IPS DF 6.9 (cell line): ENCODE data around the gene DOLPP1.

ENCODE experiments used
- DNase-seq: peaks from one replicate; pipeline ENCODE4 v3.0.0-alpha.2; 2013; ENCODE audit warnings: low read depth, low spot score
- H3K27ac ChIP-seq: one replicate; pipeline ENCODE4 v1.5.1; 2013; ENCODE audit warnings: low read length, control low read depth
- H3K27me3 ChIP-seq: 2 replicates; pipeline ENCODE4 v1.6.1; 2013; ENCODE audit warnings: mild to moderate bottlenecking, low read length; ENCODE audit not compliant: control insufficient read depth, insufficient read depth
- H3K36me3 ChIP-seq: 2 replicates; pipeline ENCODE4 v1.6.1; 2013; ENCODE audit warnings: low read length; ENCODE audit not compliant: control insufficient read depth, insufficient read depth
- H3K4me1 ChIP-seq: 2 replicates; pipeline ENCODE4 v1.6.1; 2013; ENCODE audit warnings: low read length; ENCODE audit not compliant: control insufficient read depth, insufficient read depth
- H3K4me3 ChIP-seq: 2 replicates; pipeline ENCODE4 v1.5.1; 2013; ENCODE audit warnings: mild to moderate bottlenecking, low read length
- H3K9me3 ChIP-seq: 2 replicates; pipeline ENCODE4 v1.6.1; 2013; ENCODE audit warnings: low read length, inconsistent platforms; ENCODE audit not compliant: control insufficient read depth, insufficient read depth
- WGBS: extraction: QIAGEN DNeasy Blood & Tissue Kit; methylation state at CpG from one replicate; pipeline ENCODE4 v1.1.7; 2013; ENCODE audit warnings: mixed read lengths, missing lambda C conversion rate; ENCODE audit not compliant: insufficient read length, insufficient coverage; 5-methylcytosine and 5-hydroxymethylcytosine counted together

Gene DOLPP1

DNA sequence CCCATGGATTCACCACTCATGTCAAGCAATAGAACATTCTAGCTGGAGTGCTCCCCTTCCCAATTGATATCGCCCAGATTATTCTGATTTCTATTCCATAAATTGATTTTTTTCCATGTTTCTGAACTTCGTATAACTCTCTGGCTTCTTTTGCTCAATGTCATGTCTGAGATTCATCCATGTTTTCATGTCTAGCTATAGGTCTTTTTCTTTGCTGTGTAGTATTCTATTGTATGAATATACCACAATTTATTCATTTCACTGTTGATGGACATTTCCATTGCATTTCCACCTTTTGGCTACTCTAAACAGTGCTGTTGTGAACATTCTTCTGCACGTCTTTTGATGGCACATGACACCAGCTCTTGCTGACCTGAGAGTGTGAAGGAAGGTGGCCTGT, 49.9 kb downstream of the DOLPP1 start:
- peaks cover 3% of the 10 kb centered on the region; the same call in 1 of the 2 replicates for H3K4me1 ChIP-seq
- no CpG with 5 or more reads among the region's 3 CpGs for WGBS
- no peak overlapping the region for H3K27ac ChIP-seq
- no peaks in the 10 kb centered on the region for H3K27me3 ChIP-seq
- no peak for DNase-seq
- no peak overlapping the region for H3K4me3 ChIP-seq
- peaks cover 2% of the 10 kb centered on the region; the same call in 1 of the 2 replicates for H3K36me3 ChIP-seq
- H3K9me3 ChIP-seq: no peaks in the 10 kb centered on the region

- H3K36me3 ChIP-seq: peaks cover 5% of the 10 kb centered on the region
- no CpG with 5 or more reads among the region's 13 CpGs for WGBS
- no peak for DNase-seq
- no peak overlapping the region for H3K27ac ChIP-seq
- no peaks in the 10 kb centered on the region for H3K9me3 ChIP-seq
- peaks cover 3% of the 10 kb centered on the region; the same call in 1 of the 2 replicates for H3K4me1 ChIP-seq
- no peak overlapping the region for H3K4me3 ChIP-seq
- no peaks in the 10 kb centered on the region for H3K27me3 ChIP-seq
These were observed 50.6 kb downstream of the DOLPP1 start for GRCh38 chr9:129131300-129132145.

DNA sequence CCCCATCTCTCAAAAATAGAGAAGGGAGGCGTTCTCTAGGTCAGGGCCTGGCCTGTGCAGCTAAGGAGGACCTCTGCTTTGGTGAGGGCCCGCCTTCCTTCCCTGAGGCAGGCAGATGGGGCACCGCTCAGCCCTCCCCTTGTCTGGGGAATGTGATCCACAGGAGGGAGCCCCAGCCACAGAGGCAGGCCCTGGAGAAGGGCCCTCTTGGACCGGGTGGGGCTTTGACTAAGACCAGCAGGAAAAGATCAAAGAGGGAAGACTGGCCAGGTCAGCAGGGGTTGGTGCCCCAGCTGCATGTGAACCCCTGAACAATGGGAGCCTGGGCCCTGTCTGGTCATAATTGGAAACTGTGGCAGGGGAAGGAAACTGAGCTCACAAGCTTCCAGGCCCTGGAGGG, 52.2 kb downstream of the DOLPP1 start:
- Histone ChIP-seq H3K27ac (no peak overlapping the region), H3K9me3 (no peaks in the 10 kb centered on the region), H3K36me3 (peaks cover 18% of the 10 kb centered on the region), H3K4me1 (no peaks in the 10 kb centered on the region), H3K27me3 (no peaks in the 10 kb centered on the region), H3K4me3 (no peak overlapping the region)
- DNase-seq: no peak
- WGBS: no CpG with 5 or more reads among the region's 4 CpGs

- H3K27ac ChIP-seq: no peak overlapping the region
- H3K4me3 ChIP-seq: no peak overlapping the region
- peaks cover 19% of the 10 kb centered on the region for H3K36me3 ChIP-seq
- no peaks in the 10 kb centered on the region for H3K9me3 ChIP-seq
- DNase-seq: no peak
- H3K27me3 ChIP-seq: no peaks in the 10 kb centered on the region
- H3K4me1 ChIP-seq: peaks cover 2% of the 10 kb centered on the region
- WGBS: no CpG with 5 or more reads among the region's 6 CpGs
These were observed 54.6 kb downstream of the DOLPP1 start for GRCh38 chr9:129135476-129135875.

- Histone ChIP-seq H3K36me3 (peaks cover 21% of the 10 kb centered on the region), H3K4me1 (peaks cover 9% of the 10 kb centered on the region), H3K27ac (no peak overlapping the region), H3K4me3 (no peak overlapping the region), H3K27me3 (no peaks in the 10 kb centered on the region), H3K9me3 (no peaks in the 10 kb centered on the region)
- no CpG with 5 or more reads among the region's 16 CpGs for WGBS
- no peak for DNase-seq
These were observed 55.6 kb downstream of the DOLPP1 start for GRCh38 chr9:129136446-129137035.

- H3K36me3 ChIP-seq: peaks cover 22% of the 10 kb centered on the region
- H3K4me1 ChIP-seq: peaks cover 14% of the 10 kb centered on the region
- no peak overlapping the region for H3K27ac ChIP-seq
- H3K4me3 ChIP-seq: no peak overlapping the region
- H3K9me3 ChIP-seq: no peaks in the 10 kb centered on the region
- DNase-seq: no peak
- H3K27me3 ChIP-seq: no peaks in the 10 kb centered on the region
- no CpG with 5 or more reads among the region's 19 CpGs for WGBS
These were observed 56.6 kb downstream of the DOLPP1 start for GRCh38 chr9:129137292-129138143.

GRCh38 chr9:129138144-129138462, 57.2 kb downstream of the DOLPP1 start:
- no peaks in the 10 kb centered on the region for H3K27me3 ChIP-seq
- no peak for DNase-seq
- no peak overlapping the region for H3K4me3 ChIP-seq
- no CpG with 5 or more reads among the region's 9 CpGs for WGBS
- no peaks in the 10 kb centered on the region for H3K9me3 ChIP-seq
- H3K4me1 ChIP-seq: peaks cover 15% of the 10 kb centered on the region
- no peak overlapping the region for H3K27ac ChIP-seq
- H3K36me3 ChIP-seq: peaks cover 22% of the 10 kb centered on the region

- no peaks in the 10 kb centered on the region for H3K9me3 ChIP-seq
- H3K27ac ChIP-seq: no peak overlapping the region
- H3K4me1 ChIP-seq: peaks cover 16% of the 10 kb centered on the region
- H3K27me3 ChIP-seq: no peaks in the 10 kb centered on the region
- H3K36me3 ChIP-seq: peaks cover 22% of the 10 kb centered on the region
- H3K4me3 ChIP-seq: no peak overlapping the region
- WGBS: no CpG with 5 or more reads among the region's 21 CpGs
- DNase-seq: no peak
These were observed 57.7 kb downstream of the DOLPP1 start for GRCh38 chr9:129138476-129139232.

DNA sequence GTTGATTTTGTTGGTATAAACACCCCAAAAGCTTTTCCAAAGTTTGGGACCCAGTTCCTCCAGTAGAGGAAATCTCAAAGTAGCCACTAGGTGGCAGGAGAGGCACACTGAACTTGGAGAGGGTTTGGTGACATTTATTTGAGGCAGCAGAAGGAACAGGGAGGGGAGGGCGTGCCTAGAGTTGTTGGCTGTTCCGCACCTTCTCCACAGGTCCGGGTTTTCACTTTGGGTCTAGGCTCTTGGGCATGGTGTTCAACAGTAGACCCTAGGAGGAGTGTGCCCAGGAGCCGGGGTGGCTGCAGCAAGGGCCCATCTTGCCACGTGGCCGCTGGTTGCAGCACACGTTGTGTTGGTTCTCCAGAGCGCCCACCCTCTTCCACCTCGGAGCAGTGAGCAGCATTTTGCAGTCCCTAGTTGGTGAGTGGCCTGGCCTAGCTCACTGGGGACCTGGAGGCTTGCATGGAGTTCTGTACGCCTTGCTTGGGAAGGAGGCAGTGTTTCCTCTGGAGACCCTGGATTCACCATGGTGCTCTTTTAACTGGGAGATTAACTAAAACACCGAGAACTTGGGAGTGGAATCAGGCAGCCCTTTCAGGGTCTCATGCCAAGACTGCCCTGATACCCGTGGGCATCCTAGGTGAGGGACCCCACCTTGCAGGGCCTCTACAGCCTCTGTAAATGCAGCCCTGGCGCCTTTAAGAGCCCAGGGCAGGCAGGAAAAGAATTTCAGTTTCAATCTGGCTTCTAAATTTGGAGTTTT, 58.5 kb downstream of the DOLPP1 start:
- no peak overlapping the region for H3K4me3 ChIP-seq
- H3K36me3 ChIP-seq: peaks cover 22% of the 10 kb centered on the region
- peak overlapping the region; percentile 92 for H3K27ac ChIP-seq
- no peaks in the 10 kb centered on the region for H3K9me3 ChIP-seq
- H3K27me3 ChIP-seq: no peaks in the 10 kb centered on the region
- DNase-seq: peak; percentile 82
- peaks cover 16% of the 10 kb centered on the region for H3K4me1 ChIP-seq
- WGBS: no CpG with 5 or more reads among the region's 13 CpGs
